HG02588 (cell line): ENCODE measurements around the gene BCL7C.
"Not testable (repeated sequence)": the region's sequence is repeated elsewhere in the genome, so short reads cannot be mapped to it uniquely, and the experiment has no call there.

Experiments
- ATAC-seq: cut with Tn5 transposase; IDR thresholded peaks from one replicate; pipeline ENCODE4 v1.9.1; 2021; ENCODE audit warnings: mild to moderate bottlenecking, moderate library complexity; ENCODE audit not compliant: unreplicated experiment

BCL7C gene

DNA sequence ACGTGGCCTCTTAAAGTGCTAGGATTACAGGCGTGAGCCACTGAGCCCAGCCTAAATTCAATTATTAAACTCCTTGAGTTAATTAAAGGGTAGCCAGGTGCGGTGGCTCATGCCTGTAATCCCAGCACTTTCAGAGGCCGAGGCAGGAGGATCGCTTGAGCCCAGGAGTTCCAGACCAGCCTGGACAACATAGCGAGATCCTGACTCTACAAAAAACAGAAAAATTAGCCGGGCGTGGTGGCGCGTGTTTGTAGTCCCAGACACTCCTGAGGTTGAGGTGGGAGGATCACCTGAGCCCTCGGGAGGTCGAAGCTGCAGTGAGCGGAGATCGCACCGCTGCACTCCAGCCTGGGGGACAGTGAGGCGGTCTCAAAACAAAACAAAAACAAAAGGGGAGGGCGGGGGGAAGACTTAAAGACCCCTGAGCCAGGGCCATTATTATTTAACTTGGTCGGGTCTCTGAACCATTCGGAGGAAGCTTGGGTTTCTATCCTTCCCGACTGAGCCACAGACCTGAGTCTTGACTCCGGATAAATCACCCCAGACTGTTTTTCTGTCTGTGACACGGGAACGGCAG is 19.5 kb downstream of the BCL7C start:
- no peak for ATAC-seq

DNA sequence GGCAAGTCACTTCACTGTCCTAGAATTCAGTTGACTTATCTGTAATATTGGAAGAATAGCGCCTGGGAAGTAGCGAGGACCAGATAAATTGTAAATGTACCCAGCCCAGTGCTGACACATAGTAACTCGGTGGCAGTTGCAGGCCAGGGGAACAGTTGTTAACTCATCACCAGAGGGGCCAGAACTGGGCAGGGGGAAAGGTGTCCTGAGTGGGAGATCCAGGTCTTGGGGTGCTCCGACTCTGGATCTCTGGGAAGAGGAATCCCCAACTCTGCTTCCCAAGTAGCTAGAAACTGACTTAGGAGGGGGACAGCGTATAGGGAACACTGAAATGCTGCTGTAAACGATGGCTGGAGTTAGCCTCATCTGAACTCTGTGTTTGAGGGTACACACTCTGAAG is 23.0 kb downstream of the BCL7C start:
- ATAC-seq = no peak

DNA sequence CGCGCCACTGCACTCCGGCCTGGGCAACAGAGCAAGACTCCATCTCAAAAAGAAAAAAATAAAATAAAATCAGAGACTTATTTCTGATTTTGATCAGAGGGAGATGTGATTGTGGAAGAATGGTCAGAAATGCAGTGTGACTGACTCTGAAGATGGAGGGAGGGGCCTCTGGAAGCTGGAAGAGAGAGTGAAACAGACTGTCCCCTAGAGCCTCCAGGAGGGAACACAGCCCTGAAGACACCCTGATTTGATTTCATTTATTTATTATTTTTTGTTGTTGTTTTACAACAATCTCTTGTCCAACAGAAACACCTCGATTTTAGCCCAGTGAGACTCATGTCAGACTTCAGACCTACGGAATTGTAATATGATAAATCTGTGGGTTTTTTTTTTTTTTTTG is 26.1 kb downstream of the BCL7C start:
- no peak for ATAC-seq

DNA sequence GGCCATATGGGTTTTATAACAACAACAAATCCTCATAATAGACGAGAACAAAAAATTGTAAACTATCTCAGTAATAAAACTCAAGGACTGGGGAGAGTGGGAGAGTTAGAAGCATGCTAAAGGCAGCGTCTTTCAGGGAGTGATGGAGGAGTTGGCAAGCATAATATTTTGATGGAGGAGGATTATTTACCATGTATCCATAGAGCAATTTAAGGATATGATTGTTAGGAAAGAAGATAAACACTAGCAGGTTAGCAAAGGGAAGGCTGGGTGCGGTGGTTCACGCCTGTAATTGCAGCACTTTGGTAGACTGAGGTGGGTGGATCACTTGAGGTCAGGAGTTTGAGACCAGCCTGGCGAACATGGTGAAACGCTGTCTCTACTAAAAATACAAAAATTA is 27.8 kb downstream of the BCL7C start:
- no peak for ATAC-seq

DNA sequence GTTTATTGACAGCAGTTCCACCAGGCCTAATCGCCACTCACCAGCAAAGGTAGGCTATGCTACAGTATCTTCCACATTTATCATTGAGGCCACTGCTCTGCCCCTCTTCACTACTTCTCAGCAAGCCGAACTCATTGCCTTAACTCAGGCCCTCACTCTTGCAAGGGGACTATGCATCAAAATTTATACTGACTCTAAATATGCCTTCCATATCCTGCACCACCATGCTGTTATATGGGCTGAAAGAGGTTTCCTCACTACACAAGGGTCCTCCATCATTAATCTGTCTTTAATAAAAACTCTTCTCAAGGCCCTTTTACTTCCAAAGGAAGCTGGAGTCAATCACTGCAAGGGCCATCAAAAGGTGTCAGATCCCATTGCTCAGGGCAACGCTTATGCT is 30.7 kb downstream of the BCL7C start:
- ATAC-seq = not testable (repeated sequence)

DNA sequence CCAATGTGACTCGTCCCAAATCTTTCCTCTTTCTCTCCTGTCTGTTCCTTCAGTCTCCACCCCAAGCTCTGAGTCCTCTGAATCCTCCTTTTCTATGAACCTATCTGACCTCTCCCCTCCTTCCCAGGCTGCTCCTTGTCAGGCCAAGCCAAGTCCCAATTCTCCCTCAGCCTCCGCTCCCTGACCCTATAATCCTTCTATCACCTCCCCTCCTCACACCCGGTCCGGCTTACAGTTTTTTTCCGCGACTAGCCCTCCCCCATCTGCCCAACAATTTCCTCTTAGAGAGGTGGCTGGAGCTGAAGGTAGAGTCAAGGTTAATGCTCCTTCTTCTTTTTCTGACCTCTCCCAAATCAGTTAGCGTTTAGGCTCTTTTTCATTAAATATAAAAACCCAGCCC is 33.1 kb downstream of the BCL7C start:
- ATAC-seq = not testable (repeated sequence)

DNA sequence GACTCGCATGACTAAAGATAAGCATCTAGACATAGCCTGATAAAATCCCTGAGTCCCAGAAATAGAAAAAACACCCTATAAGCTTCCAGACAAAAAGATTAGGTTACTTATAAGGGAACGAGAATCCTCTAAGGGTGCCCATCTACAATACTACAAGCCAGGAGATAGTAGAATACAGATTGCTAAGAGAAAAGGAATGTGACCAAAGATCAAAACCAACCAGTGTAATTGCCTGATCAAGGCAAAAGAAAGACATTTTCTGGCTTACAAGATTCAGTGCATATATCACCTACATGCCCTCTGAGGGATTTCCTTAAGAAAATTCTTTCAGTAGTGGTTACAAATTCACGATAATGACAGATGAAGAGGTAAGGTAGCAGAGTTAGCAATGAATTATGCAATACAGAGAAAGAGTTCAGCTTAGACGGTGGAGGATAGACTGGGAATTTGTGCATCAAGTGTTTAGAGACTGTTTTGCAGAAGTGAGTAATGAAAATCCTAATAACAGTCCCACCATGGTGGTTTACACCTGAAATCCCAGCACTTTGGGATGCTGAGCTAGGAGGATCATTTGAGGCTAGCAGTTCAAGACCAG is 35.0 kb downstream of the BCL7C start:
- ATAC-seq = no peak

DNA sequence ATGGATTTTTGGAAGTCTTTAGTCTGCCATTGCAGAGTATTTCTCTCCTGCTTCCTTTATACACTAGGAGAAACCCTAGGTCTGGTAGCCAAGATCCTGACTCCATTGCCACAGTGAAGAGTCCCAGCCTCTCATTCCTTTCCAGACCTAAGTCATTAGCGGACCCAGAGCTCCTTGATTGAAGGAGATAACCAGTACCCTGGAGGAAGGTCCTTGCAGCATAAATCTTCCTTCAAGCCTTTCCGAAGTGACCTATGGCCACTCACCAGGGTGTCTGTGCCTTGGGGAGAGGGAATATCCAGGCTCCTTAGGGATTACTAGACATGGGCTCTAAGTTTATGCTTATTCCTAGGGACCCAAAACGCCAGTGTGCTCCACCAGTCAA is 35.8 kb downstream of the BCL7C start:
- no peak for ATAC-seq

DNA sequence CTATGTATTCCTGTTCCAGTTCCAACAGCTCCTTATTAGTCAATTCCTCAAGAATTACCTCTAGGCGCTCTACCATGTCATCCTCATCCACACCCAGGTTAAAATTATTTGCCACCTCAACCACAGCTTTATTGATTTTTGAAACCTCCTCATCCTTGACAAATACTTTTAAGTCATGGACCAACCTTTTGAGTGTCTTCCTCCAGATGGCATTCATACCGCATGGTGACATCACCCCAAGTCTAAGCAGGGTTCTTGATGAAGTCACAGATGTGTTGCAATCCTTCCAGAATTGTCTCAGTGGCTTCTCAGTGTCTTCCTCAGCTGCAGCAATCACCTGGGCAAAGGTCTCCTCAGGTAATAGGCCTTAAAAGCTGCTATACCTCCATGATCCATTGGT is 40.1 kb downstream of the BCL7C start:
- no peak for ATAC-seq

DNA sequence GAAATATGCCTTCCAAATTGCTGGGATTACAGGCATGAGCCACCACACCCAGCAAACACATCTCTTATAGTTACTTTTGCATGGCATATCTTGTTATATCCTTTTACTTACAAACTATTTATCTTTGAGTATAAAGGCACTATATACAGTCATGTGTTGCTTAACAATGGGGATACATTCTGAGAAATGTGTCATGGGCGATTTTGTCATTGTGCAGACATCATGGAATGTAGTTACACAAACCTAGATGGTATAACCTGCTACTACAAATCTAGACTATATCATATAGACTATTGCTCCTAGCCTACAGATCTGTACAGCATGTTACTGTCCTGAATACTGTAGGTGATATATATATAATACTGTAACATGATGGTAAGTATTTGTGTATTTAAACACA is 43.6 kb downstream of the BCL7C start:
- ATAC-seq = no peak

DNA sequence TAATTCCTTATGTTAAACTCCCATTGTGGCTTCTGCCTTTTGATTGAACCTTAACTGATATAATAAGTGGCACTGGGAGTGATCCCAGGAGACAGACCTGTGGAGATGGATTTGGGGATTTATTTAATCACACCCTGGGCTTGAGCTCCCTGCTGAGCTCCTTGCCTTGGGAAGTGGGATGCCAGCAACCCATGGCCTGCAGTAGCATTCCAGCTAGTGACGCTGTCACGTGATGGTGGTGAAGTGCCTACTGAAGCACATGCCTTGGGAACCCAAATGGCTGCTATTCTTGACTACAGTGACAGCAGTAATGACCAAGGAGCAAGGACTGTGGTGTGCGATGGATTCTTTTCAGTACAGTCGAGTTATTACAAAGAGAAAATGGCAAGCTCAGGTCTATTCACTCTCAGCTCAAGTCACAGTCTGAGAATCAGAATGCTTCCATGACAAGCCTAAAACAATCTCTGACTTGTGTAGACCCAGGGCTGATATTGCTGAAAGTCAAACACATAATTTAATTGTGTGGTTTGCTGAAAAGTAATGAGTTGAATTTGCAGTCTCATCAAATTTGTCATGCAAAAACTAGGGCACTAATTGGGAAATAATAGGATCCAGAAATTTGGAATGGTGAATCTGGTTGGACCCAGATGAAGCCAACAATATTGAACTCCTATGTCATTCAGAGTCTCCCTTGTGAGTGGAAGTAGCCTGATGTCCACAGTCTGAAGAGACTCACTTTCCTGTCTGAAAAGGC is 47.1 kb downstream of the BCL7C start:
- no peak for ATAC-seq

DNA sequence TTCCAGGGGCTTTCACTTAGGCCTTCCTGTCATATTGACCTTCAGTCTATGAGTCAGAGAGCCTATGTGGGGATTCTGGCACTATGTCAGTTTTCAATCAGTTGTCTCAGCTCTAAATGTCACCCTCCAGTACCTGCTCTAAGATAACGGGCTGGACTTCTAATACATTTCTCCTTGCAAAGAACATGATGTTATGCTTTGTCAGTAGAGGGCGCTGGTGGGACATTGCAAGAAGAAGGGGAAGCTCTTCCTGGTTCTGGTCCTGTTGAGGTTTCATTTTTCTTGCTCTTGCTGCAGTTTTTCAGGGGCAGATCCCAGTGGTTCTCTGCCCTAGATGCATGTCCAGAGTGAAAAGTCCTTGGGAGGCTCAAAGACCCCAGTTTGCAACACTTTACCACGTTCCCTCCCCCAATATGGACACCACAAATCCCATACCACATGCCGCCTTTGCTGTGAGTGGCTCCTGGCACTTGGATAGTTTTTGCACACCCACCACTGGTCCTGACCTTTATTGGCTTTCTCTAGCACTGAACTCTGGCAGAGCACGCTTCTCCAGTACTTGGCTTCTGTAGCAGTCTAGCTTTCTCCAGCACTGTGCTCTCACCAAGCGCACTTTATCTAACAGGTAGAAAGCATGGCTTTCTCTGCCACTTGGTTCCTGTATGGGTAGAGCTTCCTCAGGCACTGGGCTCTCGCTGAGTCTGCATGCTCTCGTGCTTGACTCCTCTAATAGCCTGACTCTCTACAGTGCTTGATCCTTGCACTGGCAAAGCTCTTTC is 49.0 kb downstream of the BCL7C start:
- no peak for ATAC-seq

DNA sequence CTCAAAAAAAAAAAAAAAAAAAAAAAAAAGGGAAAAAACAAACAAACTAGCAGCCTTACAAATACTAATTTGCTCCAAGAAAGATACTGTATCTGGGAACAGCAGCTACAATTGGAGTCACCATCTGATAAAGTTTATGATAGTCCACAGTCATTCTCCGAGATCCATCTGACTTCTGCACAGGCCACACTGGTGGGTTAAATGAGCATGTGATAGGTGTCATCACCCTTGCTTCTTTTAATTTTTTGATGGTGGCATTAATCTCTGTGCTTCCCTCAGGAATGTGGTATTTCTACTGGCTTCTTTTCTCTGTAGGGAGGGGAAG is 49.6 kb downstream of the BCL7C start:
- ATAC-seq = no peak

DNA sequence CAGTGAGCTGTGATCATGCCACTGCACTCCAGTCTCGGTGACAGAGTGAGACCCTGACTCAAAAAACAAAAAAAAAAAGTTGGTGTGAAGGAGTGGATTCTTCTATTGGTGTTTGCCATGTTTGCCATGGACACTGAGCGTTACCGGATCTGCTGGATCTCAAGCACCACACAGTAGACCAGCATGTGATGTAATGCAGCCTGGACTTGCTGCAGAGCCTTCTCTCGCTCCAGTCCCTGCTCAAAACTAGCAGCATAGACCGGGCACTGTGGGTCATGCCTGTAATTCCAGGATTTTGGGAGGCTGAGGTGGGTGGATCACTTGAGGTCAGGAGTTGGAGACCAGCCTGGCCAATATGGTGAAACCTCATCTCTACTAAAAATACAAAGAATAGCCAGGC is 50.4 kb downstream of the BCL7C start:
- no peak for ATAC-seq

DNA sequence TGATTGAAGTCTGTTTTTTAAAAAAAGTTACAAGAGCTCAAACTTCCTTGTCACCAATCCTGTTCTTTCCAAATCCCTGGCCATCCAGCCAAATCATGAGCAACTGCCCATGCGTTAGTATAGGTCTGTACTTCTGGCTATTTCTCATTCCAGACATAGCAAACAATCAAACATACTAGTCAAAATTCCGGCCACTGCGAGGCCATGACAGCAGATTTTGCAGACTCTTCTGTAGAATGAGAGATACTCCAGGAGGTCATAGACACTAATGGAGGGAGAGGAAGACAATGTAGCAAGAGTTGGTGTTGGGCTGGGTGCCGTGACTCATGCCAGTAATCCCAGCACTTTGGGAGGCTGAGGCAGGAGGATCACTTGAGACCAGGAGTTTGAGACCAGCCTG is 50.9 kb downstream of the BCL7C start:
- ATAC-seq = no peak

DNA sequence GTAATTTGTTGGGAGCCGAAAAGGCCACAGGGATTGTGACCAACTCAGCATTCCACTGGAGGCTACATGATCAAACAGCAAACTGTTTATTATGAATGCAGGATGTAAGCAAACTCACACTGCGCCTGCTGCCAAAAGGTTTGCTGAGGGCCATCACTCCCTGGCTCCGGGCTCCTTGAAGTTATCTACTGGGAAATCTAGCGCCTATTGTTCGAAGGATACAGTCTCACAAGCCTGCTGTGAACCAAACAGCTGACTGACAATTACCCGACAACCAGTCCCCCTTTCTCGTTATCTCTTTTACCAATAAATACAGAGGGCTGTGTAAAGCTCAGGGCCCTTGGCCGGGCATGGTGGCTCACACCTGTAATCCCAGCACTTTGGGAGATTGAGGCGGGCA is 52.5 kb downstream of the BCL7C start:
- ATAC-seq = no peak

DNA sequence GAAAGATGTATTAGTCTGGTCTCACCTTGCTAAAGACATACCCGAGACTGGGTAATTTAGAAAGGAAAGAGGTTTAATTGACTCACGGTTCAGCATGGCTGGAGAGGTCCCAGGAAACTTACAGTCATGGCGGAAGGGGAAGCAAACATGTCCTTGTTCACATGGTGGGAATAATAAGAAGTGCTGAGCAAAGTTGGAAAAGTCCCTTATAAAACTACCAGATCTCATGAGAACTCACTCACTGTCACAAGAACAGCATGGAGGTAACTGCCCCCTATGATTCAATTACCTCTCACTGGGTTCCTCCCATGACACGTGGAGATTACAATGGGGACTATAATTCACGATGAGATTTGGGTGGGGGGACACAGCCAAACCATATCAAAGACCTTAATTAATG is 53.3 kb downstream of the BCL7C start:
- no peak for ATAC-seq

DNA sequence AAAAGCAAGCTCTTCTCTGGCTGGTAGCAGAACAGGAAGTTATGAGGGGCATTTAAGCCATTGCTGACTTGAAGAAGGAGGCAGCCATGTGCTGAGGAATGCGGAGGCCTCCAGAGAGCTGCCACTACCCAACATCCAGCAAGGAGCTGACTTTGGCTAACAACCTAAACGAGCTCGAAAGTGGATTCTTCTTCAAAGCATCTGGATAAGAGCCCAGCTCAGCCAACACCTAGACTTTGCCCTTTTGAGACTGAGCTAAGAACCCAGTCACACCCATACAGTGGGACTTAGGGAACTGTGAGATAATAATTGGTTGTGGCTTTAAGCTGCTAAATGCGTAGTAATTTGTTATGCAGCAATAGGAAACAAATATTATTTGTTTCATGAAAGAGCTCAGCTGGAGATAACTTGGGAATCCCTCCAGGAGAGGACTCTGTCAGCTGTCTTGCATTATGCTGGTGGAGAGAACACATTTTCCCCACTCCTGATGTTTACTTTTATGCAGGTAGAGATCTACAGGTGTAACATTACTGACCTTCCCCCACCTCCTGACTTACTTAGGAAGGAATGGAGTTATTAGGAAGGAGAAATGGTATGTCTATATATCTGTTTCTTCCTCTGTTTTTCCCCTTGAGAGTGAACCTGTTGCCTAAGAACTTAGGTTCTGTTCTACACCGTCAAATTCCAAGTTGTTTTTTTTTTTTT is 54.2 kb downstream of the BCL7C start:
- ATAC-seq = no peak

DNA sequence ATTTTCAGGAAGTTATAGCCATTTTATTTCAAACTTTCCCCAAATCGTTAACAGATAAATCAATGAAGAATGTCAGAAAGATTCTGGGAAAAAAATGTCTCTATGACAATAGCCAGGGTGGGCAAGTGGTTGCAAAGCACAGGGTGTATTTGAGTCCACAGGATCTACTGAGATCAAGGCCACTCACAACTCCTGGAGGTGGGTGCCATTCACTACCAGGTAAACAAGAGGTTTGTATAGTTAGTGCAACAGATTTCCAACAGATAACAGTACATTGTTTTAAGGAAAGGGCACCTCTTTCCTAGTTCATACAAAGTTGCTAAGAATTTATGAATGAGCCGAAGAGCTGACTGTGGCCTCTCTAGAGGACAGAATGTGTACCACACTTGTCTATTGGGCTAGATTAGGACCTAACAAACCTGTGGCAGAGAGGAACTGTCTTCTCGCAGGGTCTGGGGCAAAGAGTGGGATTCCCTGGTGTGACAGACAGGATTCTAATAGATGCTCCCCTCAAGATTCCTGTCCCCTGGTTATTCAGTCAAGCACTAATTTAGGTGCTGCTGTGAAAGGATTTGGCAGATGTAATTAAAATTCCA is 54.9 kb downstream of the BCL7C start:
- no peak for ATAC-seq

DNA sequence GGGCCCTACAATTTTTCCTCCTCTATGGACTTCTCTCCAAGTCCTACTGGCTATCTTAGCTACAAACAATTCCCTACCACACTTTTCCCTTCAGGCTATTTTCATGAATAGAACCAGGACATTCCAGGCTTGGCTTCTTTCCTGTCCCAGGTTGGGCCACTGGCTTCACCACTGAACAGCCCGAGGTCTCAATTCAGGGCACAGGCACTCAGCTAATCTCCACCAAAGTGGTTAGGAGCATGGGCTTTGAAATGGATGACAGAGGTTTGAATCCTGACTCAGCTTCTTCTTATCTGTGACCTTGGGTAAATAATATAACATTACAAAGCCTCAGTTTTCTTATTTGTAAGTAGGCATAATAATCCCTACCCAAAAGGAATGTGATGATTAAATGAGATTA is 56.0 kb downstream of the BCL7C start:
- no peak for ATAC-seq
